K562 (cell line): Measurements from ENCODE around the gene DAB2IP. TPM values are rescaled to one million over a fixed set of nuclear protein-coding genes. Genes with fewer than 3 reads are reported as not detected.

ENCODE experiments used
- ATAC-seq: fragments of 200-7000 bp; cut with Tn5 transposase; 3 replicates; pipeline ENCODE4 v1.9.1; 2020; ENCODE audit warnings: moderate library complexity
- BruUV-seq: library from RNA; stranded (reverse); fragments of 400-500 nt; replicated peaks from 2 replicates; lab custom pipeline; 2021; lab: Mats Ljungman, UMichigan
- CTCF ChIA-PET: fragments of 300-600 bp; formaldehyde crosslinking; extraction: SDS; loops from one replicate; lab custom pipeline; 2021; ENCODE audit warnings: low intra/inter-chr PET ratio; lab: Yijun Ruan, JAX
- POLR2A ChIA-PET: fragments of 300-600, 350-650 bp; sonication (Branson Sonifier 250); formaldehyde crosslinking; extraction: SDS; loops from one replicate; lab custom pipeline; 2021; ENCODE audit warnings: antibody characterized with exemption, inconsistent platforms; lab: Yijun Ruan, JAX
- DNase-seq, 4 experiments: peaks; one replicate each; pipeline versions ENCODE4 v3.0.0 to v3.0.0-alpha.2; 2011 to 2018; ENCODE audit warnings: low spot score in 3 of 4, mixed read lengths in 3 of 4; ENCODE audit errors: extremely low read depth in 1 of 4
- FAIRE-seq: peaks from 2 replicates; lab custom pipeline; 2011; peaks lifted over from hg19 to GRCh38; lab: Jason Lieb, UNC
- H2AFZ ChIP-seq: 2 replicates; pipeline ENCODE4 v1.6.0; 2011; ENCODE audit warnings: low read depth, low read length, control low read depth, inconsistent platforms
- H3K27ac ChIP-seq: fragments of 200-600 bp; 3 replicates; pipeline ENCODE4 v1.8.0; 2011; ENCODE audit warnings: low read depth, mild to moderate bottlenecking, control low read depth, inconsistent platforms, low read length, moderate library complexity, mixed read lengths; ENCODE audit errors: extremely low read depth
- H3K27me3 ChIP-seq, 2 experiments: fragments of 300-600 bp in 1 of 2; 2 replicates in 1 of 2; 3 replicates in 1 of 2; pipeline versions ENCODE4 v1.6.0 to v1.8.0; 2011; ENCODE audit warnings: inconsistent platforms in 2 of 2, low read length in 2 of 2, mild to moderate bottlenecking in 1 of 2, mixed read lengths in 1 of 2, moderate library complexity in 1 of 2; ENCODE audit not compliant: control insufficient read depth in 2 of 2, insufficient read depth in 2 of 2
- H3K36me3 ChIP-seq: fragments of 300-600 bp; 3 replicates; pipeline ENCODE4 v1.8.0; 2011; ENCODE audit warnings: mild to moderate bottlenecking, low read length, inconsistent platforms; ENCODE audit not compliant: control insufficient read depth, insufficient read depth
- H3K4me1 ChIP-seq, 2 experiments: fragments of 200-600 bp in 1 of 2; replicated peaks in 1 of 2; 2 replicates in 1 of 2; 3 replicates in 1 of 2; pipeline versions ENCODE4 v1.5.1 to v1.8.0; 2011; ENCODE audit warnings: inconsistent platforms in 2 of 2, low read length in 2 of 2, mild to moderate bottlenecking in 1 of 2, mixed read lengths in 1 of 2, moderate library complexity in 1 of 2; ENCODE audit not compliant: control insufficient read depth in 2 of 2, insufficient read depth in 2 of 2
- H3K4me2 ChIP-seq: 2 replicates; pipeline ENCODE4 v1.6.1; 2011; ENCODE audit warnings: low read length, control low read depth, inconsistent platforms, mixed read lengths; ENCODE audit not compliant: insufficient read depth
- H3K4me3 ChIP-seq: fragments of 200-600 bp; sonication (generic), shearing (Covaris generic); 2 replicates; pipeline ENCODE4 v1.5.1; 2016; ENCODE audit warnings: control low read depth, inconsistent platforms
- H3K79me2 ChIP-seq: fragments of 200-600 bp; 3 replicates; pipeline ENCODE4 v1.8.0; 2011; ENCODE audit warnings: low read length, inconsistent platforms; ENCODE audit not compliant: control insufficient read depth, insufficient read depth
- H3K9ac ChIP-seq, 2 experiments: 2 replicates each; pipeline versions ENCODE4 v1.6.0 to v1.6.1; 2011; ENCODE audit warnings: low read depth in 2 of 2, low read length in 2 of 2, control low read depth in 1 of 2, inconsistent platforms in 1 of 2, mild to moderate bottlenecking in 1 of 2, mixed read lengths in 1 of 2; ENCODE audit not compliant: insufficient read depth in 1 of 2
- H3K9me1 ChIP-seq: one replicate; pipeline ENCODE4 v1.6.0; 2011; ENCODE audit warnings: inconsistent platforms, mild to moderate bottlenecking, low read length, moderate library complexity; ENCODE audit not compliant: control insufficient read depth, insufficient read depth
- H3K9me3 ChIP-seq: replicated peaks from 2 replicates; pipeline ENCODE4 v1.5.1; 2011; ENCODE audit warnings: low read depth, low read length, inconsistent platforms; ENCODE audit not compliant: control insufficient read depth, insufficient read depth
- H4K20me1 ChIP-seq: replicated peaks from 2 replicates; pipeline ENCODE4 v1.6.1; 2011; ENCODE audit warnings: low read length, inconsistent platforms, mixed read lengths; ENCODE audit not compliant: control insufficient read depth, insufficient read depth
- KDM5B ChIP-seq: fragments of 200-600 bp; sonication (generic); IDR thresholded peaks from 2 replicates; pipeline ENCODE4 v1.6.1; 2012; ENCODE audit warnings: low read depth, mild to moderate bottlenecking, moderate library complexity, low read length, control low read depth, inconsistent platforms; ENCODE audit not compliant: insufficient replicate concordance
- SNRNP70 ChIP-seq: fragments of 200-400 bp; formaldehyde crosslinking; optimal IDR thresholded peaks from 2 replicates; pipeline ENCODE3; 2017; ENCODE audit warnings: low read depth, low read length
- ZNF280B ChIP-seq: fragments of 250-450 bp; sonication (Bioruptor Pico); IDR thresholded peaks from 2 replicates; pipeline ENCODE4 v1.5.1; 2021; ENCODE audit warnings: mild to moderate bottlenecking
- ZNF431 ChIP-seq: sonication (generic); formaldehyde crosslinking; IDR thresholded peaks from 2 replicates; pipeline ENCODE4 v1.8.0; 2022; ENCODE audit warnings: mild to moderate bottlenecking, missing genetic modification reagents
- ZNF445 ChIP-seq: fragments of 250-450 bp; sonication (Bioruptor Pico); IDR thresholded peaks from 2 replicates; pipeline ENCODE4 v1.4.0; 2020; ENCODE audit warnings: low read depth, mild to moderate bottlenecking, moderate library complexity
- WGBS: fragments of 100-300 bp; shearing (Covaris generic); methylation state at CpG from one replicate; pipeline ENCODE4 v1.1.6; 2016; ENCODE audit warnings: low coverage, mixed read lengths; ENCODE audit not compliant: insufficient coverage; ENCODE audit errors: missing lambda C conversion rate; 5-methylcytosine and 5-hydroxymethylcytosine counted together
- in situ Hi-C: fragments of 300-500 bp; cut with MboI; formaldehyde crosslinking; loops from 4 replicates; pipeline ENCODE4 v1.15.0; 2018; ENCODE audit warnings: inconsistent platforms, mixed read lengths
- intact Hi-C: fragments of 100-400 bp; cut with micrococcal nuclease; formaldehyde crosslinking; loops from 2 replicates; pipeline ENCODE4 v1.14.2; 2022
- polyA plus RNA-seq, 8 experiments: library from polyadenylated mRNA; depleted of rRNA in 4 of 8; stranded (reverse) in 5 of 8; unstranded in 3 of 8; fragments of >200 nt; fragmentation: Nextera tagmentation in 2 of 8; fragmentation: Illumina TruSeq in 1 of 8; extraction: Ambion mirVana in 2 of 8; extraction: Trizol in 1 of 8; gene quantifications; 2 replicates each; pipeline versions ENCODE4 v1.2.1 to v1.2.3, GENCODE V29; 2011 to 2014; ENCODE audit warnings: inconsistent platforms in 1 of 8, missing spikeins in 1 of 8
- total RNA-seq, 7 experiments: library from RNA; depleted of rRNA in 6 of 7; stranded (reverse); fragments of >200 nt in 6 of 7; fragmentation: Illumina TruSeq in 2 of 7; extraction: Trizol in 2 of 7; gene quantifications; 2 replicates each; pipeline versions ENCODE4 v1.2.1 to v1.2.3, GENCODE V29; 2011 to 2021; ENCODE audit warnings: low replicate concordance in 1 of 7

The DAB2IP gene
- total and polyA plus RNA-seq, 9 of the 15 experiments (the other 6 are each of a cell fraction or from before 2014, with no cell fraction given): 0.04 to 0.31 (median 0.08) TPM; not detected in 5

DNA sequence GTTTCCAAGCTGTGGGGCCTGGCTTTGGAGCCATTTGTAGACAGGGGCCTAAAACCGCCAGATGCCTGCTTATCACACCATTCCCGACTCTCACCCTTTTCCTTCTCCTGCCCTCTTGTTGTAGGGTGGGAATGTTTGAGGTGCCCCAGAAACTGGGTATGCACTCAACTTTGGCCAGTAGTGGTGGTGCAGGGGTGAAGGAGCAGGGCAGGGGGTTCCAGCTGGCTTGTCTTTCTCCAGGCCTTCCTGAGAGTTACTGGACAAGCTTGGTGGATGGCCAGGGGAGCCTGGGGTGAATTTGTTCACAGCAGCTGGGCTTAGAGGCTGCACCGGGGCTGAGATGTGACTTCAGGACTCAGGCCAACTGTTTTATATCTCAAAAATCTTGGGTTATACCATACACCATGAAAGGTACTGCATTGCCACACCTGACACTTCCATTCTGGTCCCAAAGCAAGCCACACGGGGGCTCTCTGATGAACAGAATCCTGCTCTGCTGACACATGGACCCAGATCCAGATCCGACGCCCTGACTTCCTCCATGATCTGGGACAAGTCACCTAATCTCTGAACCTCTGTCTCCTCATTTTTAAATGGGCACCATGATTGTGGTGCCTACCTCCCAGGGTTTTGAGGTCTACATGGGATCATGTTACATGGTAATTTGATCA is 62.1 kb downstream of the DAB2IP start (continued):
- no peak for TF ChIP-seq KDM5B

GRCh38 chr9:121714075-121714705 is 62.8 kb downstream of the DAB2IP start:
- Histone ChIP-seq H3K9ac (no peak overlapping the region), H3K36me3 (no peaks in the 10 kb centered on the region), H4K20me1 (peaks cover 28% of the 10 kb centered on the region), H3K79me2 (no peaks in the 10 kb centered on the region), H3K9me3 (no peaks in the 10 kb centered on the region), H3K27me3 (peaks cover 8 to 51% of the 10 kb centered on the region in 2 experiments; a peak in 4 of 5 replicates), H2AFZ (no peak overlapping the region), H3K9me1 (no peaks in the 10 kb centered on the region), H3K4me3 (no peak overlapping the region), H3K27ac (no peak overlapping the region), H3K4me2 (no peak overlapping the region), H3K4me1 (no peaks in the 10 kb centered on the region)
- intact Hi-C loops (no loop called here), in situ Hi-C loops (no loop called here)
- ATAC-seq (no peak), FAIRE-seq (no peak), DNase-seq (no peak)
- BruUV-seq: no TSS peak
- TF ChIP-seq ZNF280B (CRISPR knock-in tag) (no peak), ZNF431 (CRISPR knock-in tag) (no peak), SNRNP70 (no peak), ZNF445 (CRISPR knock-in tag) (no peak)
- 1% methylated on average over 6 of the region's 6 CpGs for WGBS
- ChIA-PET CTCF (no interaction called here), POLR2A (no interaction called here)
